MM.1S (cell line): ENCODE measurements around the gene PHTF2.

Source experiments
- CTCF ChIP-seq: fragments of 300-600 bp; sonication (generic); IDR thresholded peaks from 2 replicates; pipeline ENCODE4 v1.5.1; 2016; ENCODE audit warnings: antibody characterized with exemption, low read length, mixed read lengths
- EZH2 ChIP-seq: fragments of 300-600 bp; sonication (generic); optimal IDR thresholded peaks from 2 replicates; pipeline ENCODE3; 2017; ENCODE audit warnings: low read depth, mild to moderate bottlenecking, antibody characterized with exemption, low read length, mixed read lengths
- EZH2phosphoT487 ChIP-seq: fragments of 300-600 bp; sonication (generic); IDR thresholded peaks from 2 replicates; pipeline ENCODE4 v1.6.1; 2018; ENCODE audit warnings: antibody characterized with exemption, low read length

GRCh38 chr7:77985974-77986339, 187.4 kb downstream of the PHTF2 start:
- TF ChIP-seq EZH2phosphoT487 (no peak), CTCF (no peak), EZH2 (no peak)
